ENCODE measurements around the gene GHSR.
A peak's percentile ranks its signal among the peaks of the same experiment; 100 is the strongest.

GHSR gene, protein sequence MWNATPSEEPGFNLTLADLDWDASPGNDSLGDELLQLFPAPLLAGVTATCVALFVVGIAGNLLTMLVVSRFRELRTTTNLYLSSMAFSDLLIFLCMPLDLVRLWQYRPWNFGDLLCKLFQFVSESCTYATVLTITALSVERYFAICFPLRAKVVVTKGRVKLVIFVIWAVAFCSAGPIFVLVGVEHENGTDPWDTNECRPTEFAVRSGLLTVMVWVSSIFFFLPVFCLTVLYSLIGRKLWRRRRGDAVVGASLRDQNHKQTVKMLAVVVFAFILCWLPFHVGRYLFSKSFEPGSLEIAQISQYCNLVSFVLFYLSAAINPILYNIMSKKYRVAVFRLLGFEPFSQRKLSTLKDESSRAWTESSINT

DNA sequence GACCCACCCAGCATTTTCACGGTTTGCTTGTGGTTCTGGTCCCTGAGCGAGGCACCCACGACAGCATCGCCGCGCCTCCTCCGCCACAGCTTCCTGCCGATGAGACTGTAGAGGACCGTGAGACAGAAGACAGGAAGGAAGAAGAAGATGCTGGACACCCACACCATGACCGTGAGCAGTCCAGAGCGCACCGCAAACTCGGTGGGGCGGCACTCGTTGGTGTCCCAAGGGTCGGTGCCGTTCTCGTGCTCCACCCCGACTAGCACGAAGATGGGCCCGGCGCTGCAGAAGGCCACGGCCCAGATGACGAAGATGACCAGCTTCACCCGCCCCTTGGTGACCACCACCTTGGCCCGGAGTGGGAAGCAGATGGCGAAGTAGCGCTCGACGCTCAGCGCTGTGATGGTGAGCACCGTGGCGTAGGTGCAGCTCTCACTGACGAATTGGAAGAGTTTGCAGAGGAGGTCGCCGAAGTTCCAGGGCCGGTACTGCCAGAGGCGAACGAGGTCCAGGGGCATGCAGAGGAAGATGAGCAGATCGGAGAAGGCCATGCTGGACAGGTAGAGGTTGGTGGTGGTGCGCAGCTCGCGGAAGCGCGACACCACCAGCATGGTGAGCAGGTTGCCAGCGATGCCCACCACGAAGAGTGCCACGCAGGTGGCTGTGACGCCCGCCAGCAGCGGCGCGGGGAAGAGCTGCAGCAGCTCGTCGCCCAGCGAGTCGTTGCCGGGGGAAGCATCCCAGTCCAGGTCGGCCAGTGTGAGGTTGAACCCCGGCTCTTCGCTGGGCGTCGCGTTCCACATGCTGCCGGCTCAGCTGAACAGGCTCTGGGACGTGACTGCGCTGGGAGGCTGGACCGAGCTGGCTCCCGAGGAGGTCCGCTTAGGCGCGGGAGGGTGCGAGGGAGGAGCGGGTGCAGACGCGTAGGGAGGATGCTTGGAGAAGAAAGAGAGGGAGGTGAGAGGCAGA lies at the start of gene GHSR:
TSS of gene GHSR (minus strand) at position 846 of the 969 bp plus-strand sequence. CDS start at position 803, 43 bp downstream.
- no peak for DNase-seq (ENCODE audit: low read depth in 2 of 2)

- DNase-seq (ENCODE audit: low read depth in 2 of 2): peak; percentile 79 to 80
Measured at GRCh38 chr3:172490198-172490669, 42.0 kb upstream of the GHSR start.

DNA sequence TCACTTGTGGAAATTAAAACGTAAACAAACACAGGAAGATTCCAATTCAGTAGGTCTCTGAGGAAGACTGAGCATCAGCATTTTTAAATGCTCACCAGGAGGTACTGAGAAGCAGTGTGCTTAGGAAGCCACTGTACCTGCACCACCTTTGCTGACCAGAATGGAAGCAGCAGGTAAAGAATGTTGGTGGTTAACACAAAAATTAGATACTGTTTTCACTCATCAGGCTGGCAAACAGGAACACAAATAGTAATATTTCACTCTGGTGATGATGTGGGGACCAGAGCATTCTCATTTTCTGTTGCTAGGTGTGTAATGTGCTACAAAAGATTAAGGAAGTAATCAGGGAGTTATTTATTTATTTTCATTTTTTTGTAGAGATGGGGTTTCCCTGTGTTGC lies 29.9 kb upstream of the GHSR start:
- DNase-seq (ENCODE audit: low read depth in 2 of 2): no peak

GRCh38 chr3:172476347-172476746 lies 28.1 kb upstream of the GHSR start:
- no peak for DNase-seq (ENCODE audit: low read depth in 2 of 2)

DNA sequence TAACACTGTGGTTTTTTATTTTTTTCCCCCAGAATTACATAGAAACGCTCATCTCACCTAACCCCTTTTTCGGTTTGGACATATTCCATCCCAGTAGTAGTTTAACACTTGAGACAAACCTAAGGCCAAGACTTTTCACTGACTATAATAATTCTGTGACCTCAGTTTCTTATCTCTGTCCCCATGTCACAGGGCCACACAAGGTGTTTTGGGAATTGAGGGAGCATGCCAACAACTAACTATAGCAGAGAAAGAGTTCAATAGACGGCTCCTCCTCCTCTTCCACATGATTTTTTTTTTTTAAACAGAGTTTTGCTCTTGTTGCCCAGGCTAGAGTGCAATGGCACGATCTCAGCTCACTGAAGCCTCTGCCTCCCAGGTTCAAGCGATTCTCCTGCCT lies 27.4 kb upstream of the GHSR start:
- no peak for DNase-seq (ENCODE audit: low read depth in 2 of 2)

DNA sequence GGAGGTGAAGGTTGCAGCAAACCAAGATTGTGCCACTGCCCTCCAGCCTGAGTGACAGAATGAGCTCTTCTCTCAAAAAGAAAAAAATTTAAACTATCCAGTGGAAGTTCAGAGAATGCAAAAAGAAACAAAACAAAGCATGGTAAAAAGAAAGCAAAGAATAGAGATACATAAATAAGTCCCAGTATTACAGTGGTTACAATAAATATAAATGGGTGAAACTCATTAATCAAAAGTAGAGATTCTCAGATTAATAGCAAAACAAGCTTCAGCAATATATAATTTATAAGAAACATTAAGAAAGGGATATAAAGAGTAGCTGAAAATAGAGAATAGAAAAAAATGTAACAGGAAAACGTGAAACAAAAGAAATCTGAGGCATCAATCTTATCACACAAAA lies 23.6 kb upstream of the GHSR start:
- DNase-seq (ENCODE audit: low read depth in 2 of 2): no peak

GRCh38 chr3:172470588-172470987 lies 22.3 kb upstream of the GHSR start:
- no peak for DNase-seq (ENCODE audit: low read depth in 2 of 2)

DNA sequence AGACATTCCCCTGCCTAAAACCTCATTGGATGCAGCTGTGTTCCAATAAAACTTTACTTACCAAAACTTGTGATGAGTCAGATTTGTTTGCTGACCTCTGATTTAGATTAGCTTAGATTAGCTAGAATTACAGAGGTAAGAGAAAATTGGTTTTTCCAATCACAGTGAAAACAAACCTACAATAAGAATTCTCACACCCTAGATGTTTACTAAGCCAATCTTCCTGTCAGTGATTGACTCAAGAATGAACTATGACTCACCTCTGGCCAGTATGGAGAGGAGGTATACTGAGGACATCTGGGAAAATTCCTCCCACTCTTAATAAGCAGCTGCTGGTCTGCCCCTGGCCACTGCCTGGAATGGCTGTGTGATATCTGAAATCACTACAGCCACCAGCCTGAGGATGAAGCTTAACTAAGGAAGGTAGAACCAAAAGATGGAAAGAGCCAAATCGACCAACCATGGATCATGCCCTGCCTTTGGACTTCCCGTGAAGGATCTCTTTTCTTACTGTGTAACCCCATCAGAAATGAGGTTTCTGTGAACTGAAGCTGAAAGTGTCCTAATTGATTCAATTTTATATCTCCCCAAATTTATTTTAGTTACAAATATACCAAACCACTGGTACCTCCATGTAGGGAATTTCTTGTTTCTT lies 19.0 kb upstream of the GHSR start:
- DNase-seq (ENCODE audit: low read depth in 2 of 2): no peak

- no peak for DNase-seq (ENCODE audit: low read depth in 2 of 2)
Measured at GRCh38 chr3:172466553-172467130, 18.4 kb upstream of the GHSR start.

DNA sequence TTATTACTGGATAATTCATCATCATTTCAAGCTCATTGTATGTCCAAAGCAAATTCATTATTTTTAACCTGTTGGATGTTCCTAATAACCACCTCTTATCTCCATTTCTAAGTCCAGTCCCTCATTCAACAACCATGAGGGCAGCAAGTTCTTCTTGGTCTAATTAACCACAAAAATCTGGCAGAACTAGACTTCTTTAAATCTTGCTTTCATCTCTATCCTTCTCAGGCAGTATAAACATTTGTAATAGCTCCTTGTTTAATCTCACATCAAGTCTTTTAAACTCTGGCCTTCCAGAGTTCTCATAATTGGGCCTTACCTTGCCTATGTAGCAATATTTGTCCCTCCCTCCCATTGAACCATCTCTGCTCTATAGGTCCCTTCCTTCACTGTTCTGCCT lies 17.0 kb upstream of the GHSR start:
- no peak for DNase-seq (ENCODE audit: low read depth in 2 of 2)

GRCh38 chr3:172464306-172464705 lies 16.1 kb upstream of the GHSR start:
- no peak for DNase-seq (ENCODE audit: low read depth in 2 of 2)

- no peak for DNase-seq (ENCODE audit: low read depth in 2 of 2)
Measured at GRCh38 chr3:172461530-172462138, 13.4 kb upstream of the GHSR start.

DNA sequence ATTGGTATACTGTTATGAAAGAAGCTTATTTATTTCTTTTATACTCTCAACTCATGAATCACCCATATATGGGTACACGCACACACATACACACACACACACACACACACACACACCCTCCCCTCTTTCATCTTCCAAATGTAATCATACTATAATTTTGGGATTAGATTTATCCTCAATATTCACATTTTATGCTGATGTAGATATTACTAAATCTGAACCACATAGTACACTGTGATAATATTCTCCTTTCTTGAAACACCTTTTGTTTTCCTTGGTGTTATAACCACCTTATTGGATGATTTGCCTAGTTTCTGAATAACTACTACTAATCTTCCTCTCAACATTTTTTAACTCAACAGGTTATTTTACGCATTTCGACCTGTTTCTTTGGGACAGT lies 8.1 kb upstream of the GHSR start:
- DNase-seq (ENCODE audit: low read depth in 2 of 2): no peak

DNA sequence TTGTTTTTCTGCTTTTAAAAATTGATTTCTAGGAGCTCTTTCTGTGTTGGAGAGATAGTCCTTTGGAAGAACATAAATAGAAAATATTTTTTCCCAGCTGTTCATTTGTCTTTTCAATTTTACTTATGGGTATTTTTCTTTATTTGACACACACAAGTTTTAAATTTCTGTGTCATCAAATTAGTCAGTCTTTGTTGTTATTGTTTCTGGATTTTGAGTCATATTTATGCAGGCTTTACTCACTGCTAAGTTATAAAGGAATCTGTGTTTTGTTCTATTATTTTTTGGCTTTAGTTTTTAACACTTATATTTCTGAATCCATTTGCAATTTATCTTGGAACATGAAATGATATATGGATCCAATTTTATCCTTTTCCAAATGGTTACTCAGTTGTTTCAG lies 5.9 kb upstream of the GHSR start:
- no peak for DNase-seq (ENCODE audit: low read depth in 2 of 2)

- no peak for DNase-seq (ENCODE audit: low read depth in 2 of 2)
Measured at GRCh38 chr3:172449466-172450149, 1.4 kb upstream of the GHSR start.

DNA sequence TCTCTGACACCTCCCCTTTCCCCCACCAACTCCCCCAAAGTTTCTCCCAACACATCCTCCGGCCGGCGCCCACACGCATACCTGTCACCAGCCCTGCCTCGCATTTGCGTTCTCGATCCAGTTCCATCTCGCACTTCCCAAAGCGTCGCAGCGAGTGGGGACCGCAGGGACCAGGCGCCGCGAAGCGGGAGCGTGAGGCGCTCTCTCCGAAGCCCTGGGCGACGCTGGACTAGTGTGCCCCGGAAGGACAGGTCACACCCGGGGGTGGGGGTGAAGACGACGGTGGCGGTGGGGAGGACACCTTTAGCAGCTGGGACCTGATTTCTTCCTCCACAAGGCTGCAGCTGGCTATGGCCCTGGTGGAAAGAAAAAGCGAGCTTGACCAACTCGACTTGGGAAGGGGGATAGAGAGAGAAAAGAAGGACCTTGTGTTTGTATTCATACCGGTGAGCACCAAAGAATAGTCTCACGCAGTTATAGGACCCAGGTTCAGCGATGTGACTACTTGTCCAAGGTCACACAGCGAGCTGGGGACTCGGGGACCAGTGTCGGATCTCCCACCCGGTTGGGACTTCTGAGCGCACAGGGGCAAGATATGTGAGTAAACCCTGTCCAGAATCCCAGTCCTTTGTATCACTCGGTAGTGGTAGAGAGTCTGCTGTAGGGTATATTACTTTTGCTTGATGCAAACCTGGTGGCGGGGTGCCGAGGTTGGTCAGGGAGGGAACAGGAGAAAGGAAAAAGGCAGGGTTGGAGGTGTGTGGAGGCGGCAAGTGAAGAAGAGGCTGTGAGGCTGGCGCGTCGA lies 607 bp upstream of the GHSR start:
- DNase-seq (ENCODE audit: low read depth in 2 of 2): no peak

DNA sequence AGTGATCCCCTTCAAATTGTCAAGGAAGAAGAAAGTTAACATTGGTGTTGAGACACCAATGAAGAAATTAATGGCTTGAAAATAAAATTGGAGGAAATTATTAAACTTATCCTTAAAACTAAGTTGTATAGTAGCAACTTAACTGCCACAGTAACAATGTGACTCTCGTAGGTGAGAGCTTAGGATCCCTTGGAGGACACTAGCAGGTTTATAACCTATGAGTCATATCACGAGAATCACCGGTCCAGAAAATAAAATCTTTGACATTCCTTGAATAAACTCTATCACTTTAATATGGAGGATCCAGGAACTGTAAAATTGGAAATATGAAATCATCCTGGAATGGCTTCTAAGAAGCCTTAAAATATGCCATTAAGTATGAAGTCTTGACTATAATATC lies 2.1 kb downstream of the GHSR start:
- no peak for DNase-seq (ENCODE audit: low read depth in 2 of 2)

DNA sequence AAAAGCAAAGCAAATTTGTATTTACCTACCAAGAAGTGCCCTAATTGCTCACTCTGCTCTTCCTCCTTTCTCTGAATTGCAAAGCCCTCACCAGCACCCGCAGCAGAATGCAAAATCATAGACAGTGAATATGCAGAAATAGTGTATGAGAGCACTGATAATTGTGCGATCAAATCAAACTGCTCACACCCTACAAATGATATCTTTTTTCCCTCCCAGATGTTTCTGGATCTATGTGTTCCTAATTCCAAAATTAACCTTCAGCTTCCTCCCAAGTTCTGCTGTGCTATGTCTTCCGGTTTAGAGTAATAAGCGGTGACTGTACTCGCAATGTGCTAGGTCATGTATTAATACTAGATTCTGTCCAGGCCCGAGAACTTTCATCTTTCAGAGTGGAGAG lies 3.4 kb downstream of the GHSR start:
- no peak for DNase-seq (ENCODE audit: low read depth in 2 of 2)

DNA sequence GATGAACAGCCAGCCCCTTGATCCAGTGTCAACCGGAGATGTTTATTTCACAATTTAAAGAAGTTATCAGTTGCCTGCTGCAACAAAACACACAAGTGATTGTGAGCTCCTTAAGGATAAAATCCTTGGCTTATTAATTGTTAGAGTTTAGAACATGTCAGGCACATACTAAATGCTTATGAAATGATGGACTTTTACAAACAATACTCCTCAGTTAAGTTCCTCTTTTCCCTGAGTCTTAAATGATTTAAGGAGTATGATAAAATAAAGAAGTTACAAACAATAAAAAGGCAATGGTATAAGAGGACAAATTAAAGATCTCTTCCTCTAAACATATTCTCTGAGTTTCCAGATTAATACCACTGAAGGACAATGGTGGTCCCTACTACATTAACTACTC lies 5.7 kb downstream of the GHSR start:
- no peak for DNase-seq (ENCODE audit: low read depth in 2 of 2)

DNA sequence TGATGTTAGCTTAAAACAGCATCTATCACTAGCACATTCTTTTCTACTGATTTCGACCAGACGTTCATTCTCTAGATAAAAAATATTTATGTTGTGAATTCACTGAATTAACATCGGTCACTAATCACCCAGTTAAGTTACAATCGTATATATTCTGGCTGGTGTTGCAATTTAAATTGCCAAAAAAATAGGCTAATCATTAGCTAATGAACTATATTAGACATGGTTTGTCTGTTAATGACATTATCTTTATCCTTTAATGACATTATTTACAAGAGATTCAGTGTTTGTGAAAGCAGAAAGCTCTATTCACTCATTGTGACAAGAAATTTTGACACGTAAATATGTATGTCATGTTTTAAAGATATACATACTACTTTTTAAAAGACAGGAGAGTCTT lies 6.7 kb downstream of the GHSR start:
- DNase-seq (ENCODE audit: low read depth in 2 of 2): no peak

All from stimulated activated CD4-positive, alpha-beta T cell treated with anti-CD3 and anti-CD28 coated beads, Interleukin-1b, Interleukin-23, amount 100 ng/mL, for 4 hours (primary cell).